SU-DHL-6 (cell line): ENCODE data around the gene CTSS.

Source experiments
- EZH2phosphoT487 ChIP-seq: fragments of 200-600 bp; sonication (generic), shearing (Covaris generic); conservative IDR thresholded peaks from 2 replicates; pipeline ENCODE4 v1.6.1; 2018; ENCODE audit warnings: mild to moderate bottlenecking, antibody characterized with exemption, low read length, moderate library complexity, mixed read lengths
- TF ChIP-seq, protein P1 (sequence below): fragments of 200-600 bp; sonication (generic); IDR thresholded peaks from one replicate; pipeline ENCODE4 v1.5.1; 2017; ENCODE audit warnings: antibody characterized with exemption, mild to moderate bottlenecking, low read length, moderate library complexity; ENCODE audit not compliant: insufficient read depth, poor library complexity, severe bottlenecking

DNA sequence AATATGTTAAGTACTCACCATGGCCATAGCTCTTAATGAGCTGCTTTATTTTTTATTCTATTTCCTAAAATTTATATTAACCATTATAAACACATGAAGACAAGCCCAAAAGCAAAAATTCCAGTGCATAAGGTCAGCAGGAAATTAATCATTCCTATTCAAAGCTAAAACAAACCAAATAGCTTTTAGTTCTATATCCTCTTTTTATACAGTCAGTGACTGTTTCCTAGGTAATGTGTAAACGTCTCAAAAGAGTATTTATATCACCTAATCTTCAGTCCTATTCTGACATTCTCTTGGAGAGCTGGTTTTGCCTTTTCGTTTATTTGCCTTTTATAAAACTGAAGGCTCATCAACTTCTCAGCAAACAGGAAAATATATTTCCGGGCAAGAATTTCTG is 72.9 kb downstream of the CTSS start:
- TF ChIP-seq, protein P1, sequence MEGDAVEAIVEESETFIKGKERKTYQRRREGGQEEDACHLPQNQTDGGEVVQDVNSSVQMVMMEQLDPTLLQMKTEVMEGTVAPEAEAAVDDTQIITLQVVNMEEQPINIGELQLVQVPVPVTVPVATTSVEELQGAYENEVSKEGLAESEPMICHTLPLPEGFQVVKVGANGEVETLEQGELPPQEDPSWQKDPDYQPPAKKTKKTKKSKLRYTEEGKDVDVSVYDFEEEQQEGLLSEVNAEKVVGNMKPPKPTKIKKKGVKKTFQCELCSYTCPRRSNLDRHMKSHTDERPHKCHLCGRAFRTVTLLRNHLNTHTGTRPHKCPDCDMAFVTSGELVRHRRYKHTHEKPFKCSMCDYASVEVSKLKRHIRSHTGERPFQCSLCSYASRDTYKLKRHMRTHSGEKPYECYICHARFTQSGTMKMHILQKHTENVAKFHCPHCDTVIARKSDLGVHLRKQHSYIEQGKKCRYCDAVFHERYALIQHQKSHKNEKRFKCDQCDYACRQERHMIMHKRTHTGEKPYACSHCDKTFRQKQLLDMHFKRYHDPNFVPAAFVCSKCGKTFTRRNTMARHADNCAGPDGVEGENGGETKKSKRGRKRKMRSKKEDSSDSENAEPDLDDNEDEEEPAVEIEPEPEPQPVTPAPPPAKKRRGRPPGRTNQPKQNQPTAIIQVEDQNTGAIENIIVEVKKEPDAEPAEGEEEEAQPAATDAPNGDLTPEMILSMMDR, result no peak
- TF ChIP-seq EZH2phosphoT487, result no peak
